Putamen (tissue), 1 donor: Measurements from ENCODE around the gene CCNY.
"Not testable (repeated sequence)": the region's sequence is repeated elsewhere in the genome, so short reads cannot be mapped to it uniquely, and the experiment has no call there.

ENCODE experiments used
- DNase-seq: peaks from one replicate; pipeline ENCODE4 v3.0.0-alpha.2; 2016; ENCODE audit warnings: low spot score

Gene CCNY

GRCh38 chr10:35517431-35518181 lies 181.3 kb downstream of the CCNY start:
- no peak for DNase-seq

- not testable (repeated sequence) for DNase-seq
These were observed 181.9 kb downstream of the CCNY start for GRCh38 chr10:35518187-35518586.

- DNase-seq: no peak
These were observed 184.7 kb downstream of the CCNY start for GRCh38 chr10:35520996-35521395.

- DNase-seq: no peak
These were observed 187.4 kb downstream of the CCNY start for GRCh38 chr10:35523670-35524225.

DNA sequence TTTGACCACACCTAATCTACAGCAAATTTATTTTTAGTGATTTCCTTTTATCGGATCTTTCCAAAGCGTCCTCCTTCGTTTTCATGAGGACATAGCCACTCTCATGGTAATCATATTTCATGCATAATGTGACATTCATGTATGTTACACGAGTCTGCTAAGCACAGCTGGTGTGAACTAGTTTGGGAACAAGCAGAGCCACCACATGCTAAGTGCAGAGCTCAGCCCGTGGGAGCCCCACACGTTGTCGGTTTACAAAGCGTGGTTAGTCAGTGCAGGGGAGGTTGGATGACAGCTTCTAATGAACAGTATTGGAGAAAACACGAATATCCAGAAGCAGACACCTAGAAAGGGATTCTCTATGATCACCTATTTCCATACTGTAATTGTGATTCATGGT lies 190.4 kb downstream of the CCNY start:
- DNase-seq: no peak

GRCh38 chr10:35532141-35532540 lies 195.8 kb downstream of the CCNY start:
- peak; percentile 24 for DNase-seq

GRCh38 chr10:35533565-35533964 lies 197.3 kb downstream of the CCNY start:
- no peak for DNase-seq

DNA sequence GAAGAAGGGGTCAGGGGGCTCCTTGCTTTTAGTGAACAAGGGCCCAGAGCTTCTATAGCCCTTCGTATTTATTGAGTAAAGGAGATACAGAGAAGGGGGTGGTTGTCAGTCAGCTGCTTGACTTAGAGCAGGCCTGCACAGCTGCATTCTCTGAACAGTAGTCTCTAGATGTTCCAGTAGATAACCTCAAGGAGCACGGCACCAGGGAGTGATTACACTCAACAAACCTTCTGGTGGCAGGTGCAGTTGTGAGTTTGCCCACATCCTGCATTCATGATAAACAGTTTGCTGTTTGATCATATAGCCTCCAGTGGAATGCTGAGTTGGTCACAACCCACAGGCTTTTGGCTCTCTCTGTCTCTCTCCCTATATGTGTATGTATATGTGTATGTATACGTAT lies 198.8 kb downstream of the CCNY start:
- DNase-seq: no peak

GRCh38 chr10:35536789-35537188 lies 200.5 kb downstream of the CCNY start:
- DNase-seq: no peak

GRCh38 chr10:35537925-35538324 lies 201.6 kb downstream of the CCNY start:
- DNase-seq: not testable (repeated sequence)

GRCh38 chr10:35540296-35541164 lies 204.2 kb downstream of the CCNY start:
- DNase-seq: no peak

DNA sequence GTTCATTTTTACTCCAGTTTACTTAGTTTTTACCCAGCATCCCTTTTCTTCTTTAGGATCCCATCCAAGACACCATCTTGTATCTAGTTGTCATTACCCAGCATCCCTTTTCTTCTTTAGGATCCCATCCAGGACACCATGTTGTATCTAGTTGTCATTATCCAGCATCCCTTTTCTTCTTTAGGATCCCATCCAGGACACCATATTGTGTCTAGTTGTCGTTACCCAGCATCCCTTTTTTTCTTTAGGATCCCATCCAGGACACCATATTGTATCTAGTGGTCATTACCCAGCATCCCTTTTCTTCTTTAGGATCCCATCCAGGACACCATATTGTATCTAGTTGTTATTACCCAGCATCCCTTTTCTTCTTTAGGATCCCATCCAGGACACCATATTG lies 205.4 kb downstream of the CCNY start:
- DNase-seq: no peak

- no peak for DNase-seq
These were observed 206.0 kb downstream of the CCNY start for GRCh38 chr10:35542303-35542702.

GRCh38 chr10:35545079-35545657 lies 208.9 kb downstream of the CCNY start:
- DNase-seq: peak; percentile 32

DNA sequence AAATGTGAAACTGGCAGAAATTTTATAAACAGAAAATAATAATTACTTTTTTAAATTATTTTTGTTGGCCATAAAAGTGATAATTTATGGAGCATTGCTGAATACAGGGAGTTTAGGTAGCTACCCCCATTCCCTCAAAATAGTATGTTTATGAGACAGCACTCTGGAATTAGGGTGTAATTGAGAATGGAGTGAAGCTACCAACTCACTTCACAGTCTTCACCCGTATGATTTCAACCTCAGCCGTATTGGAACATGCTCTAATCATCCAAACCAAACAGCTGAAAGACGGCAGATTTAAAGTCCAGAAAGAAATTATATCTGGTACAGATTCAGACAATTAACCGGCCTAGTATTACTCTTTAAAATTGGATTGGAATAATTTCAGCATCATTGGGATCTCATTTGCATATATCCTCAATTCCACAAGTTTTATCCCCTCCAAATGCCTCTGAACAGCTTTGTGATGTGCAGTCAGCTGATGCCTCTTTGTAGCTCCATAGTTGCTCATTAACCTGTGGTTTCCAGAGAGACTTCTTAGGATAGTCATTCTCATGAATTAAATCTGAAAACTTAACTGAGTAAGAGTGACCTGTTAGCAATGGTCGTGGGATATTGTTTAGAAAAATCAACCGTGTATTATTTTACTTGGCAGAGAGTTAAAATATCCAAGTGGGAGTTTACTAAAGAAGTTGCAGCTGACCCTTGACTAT lies 209.7 kb downstream of the CCNY start:
- no peak for DNase-seq

GRCh38 chr10:35546824-35547225 lies 210.5 kb downstream of the CCNY start:
- DNase-seq: no peak

GRCh38 chr10:35552650-35553342 lies 216.5 kb downstream of the CCNY start:
- DNase-seq: no peak

DNA sequence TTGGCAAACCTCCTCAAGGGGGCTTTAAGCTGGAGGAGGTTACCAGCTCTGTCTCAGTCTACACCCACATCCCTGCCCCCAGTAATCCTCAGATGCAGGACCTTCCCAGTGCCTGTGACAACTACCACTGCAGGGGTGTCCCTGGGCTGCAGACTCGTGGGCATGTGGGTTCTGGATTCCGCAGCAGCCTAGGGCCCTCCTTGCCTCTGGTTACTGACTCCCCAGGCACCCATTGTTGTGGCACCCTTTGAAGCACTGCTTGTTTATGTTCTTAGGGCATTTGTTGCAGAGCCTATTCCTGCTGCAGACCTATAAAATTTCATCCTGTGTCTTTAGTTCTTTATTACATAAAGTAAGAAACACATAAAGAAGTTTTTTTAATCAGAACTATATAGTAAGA lies 217.7 kb downstream of the CCNY start:
- no peak for DNase-seq

GRCh38 chr10:35554461-35555056 lies 218.2 kb downstream of the CCNY start:
- DNase-seq: no peak

DNA sequence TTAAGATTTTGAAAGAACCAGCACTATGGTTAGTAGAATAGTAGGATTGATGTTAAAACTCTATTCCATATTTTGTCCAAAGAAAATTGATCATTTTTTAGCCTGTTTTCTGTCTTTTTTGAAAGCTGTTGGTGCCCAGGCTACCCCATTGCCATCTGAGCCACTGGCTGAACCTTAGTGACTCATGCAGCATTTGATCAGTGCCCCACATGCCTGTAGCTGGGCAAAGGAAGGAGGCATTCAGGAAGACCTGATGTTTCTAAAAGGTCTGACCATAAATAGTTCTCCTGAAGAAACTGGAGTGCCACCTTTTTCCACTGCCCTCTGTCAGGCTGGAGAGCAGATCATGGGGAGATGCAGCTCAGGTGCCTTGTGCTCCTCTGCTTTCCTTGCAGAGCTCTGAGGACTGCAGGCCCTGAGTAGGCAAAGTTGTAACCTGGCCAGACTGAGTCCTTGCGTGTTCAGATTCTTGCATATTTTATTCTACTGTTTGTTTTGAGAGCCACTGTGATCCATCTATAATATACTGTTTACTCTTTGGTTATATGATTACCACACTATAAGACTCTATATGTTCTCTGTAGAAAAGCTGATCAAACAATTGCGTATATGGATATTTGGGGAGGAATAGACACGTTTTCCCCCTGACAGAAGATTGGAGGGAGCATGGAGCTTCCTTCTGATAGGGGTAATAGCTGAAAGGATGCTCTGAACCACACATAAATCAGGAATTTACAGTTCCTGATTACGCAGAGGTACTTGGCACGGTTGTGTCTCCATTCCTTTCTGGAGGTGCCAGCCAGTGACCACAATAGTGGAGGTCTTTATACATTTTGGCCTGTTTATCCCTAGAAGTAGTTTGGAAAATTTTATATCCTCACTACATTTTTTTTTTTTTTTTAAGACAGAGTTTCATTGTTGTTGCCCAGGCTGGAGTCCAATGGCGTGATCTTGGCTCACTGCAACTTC lies 219.9 kb downstream of the CCNY start:
- DNase-seq: no peak
